ENCODE data around the gene ZNF24. TPM values are rescaled to one million over a fixed set of nuclear protein-coding genes. Genes with fewer than 3 reads are reported as not detected.

ZNF24 gene
- 10 to 100 TPM; 30.5 to 50.7 (median 36.3) TPM for total RNA-seq

GRCh38 chr18:35343936-35344735 is at the start of gene ZNF24:
TSS of gene ZNF24 (minus strand) at chr18:35344420. CDS start at chr18:35340650, 3,770 bp downstream.
- H3K36me3 ChIP-seq = peaks cover 0 to 13% of the 10 kb centered on the region in 2 donors
- intact Hi-C loops (cut with DNase I; ENCODE audit: low total_unique reads) (loop anchor here (1.0 to 10.0 kb wide), 6 partner anchors 53 to 785 kb away; partner anchors contain the start of genes ELP2, INO80C, RMP24 and SLC39A6), in situ Hi-C loops (cut with MboI; ENCODE audit: low sequenced_read_pairs in 4 of 4) (loop anchor here in 3 of 4 donors (5.0 to 10.0 kb wide), 3 partner anchors 49 to 339 kb away; partner anchors contain the start of gene ZSCAN30 (in 2 of the 3))
- TF ChIP-seq CTCF (IDR thresholded peaks at IDR 0.05 in 4 of 5, conservative IDR thresholded peaks at IDR 0.05 in 1 of 5) = no peak
- TF ChIP-seq POLR2A (IDR thresholded peaks at IDR 0.05) = peak; percentile 79 to 83
- peak within 1 kb of the TSS; percentile 99 to 100 (median 99) for H3K27ac ChIP-seq
- DNase-seq = peak; percentile 93 to 94
- H3K27me3 ChIP-seq = no peaks in the 10 kb centered on the region
- ATAC-seq = peak; percentile 95
- H3K4me3 ChIP-seq = peak within 1 kb of the TSS; percentile 67 to 100 (median 92)
- peaks cover 48 to 51% of the 10 kb centered on the region in 2 donors for H3K4me1 ChIP-seq
- H3K9me3 ChIP-seq = no peaks in the 10 kb centered on the region

- TF ChIP-seq POLR2A (IDR thresholded peaks at IDR 0.05) = no peak
- TF ChIP-seq CTCF (IDR thresholded peaks at IDR 0.05 in 4 of 5, conservative IDR thresholded peaks at IDR 0.05 in 1 of 5) = no peak
- no peaks in the 10 kb centered on the region for H3K4me1 ChIP-seq
- H3K9me3 ChIP-seq = no peaks in the 10 kb centered on the region
- DNase-seq = no peak
- H3K27ac ChIP-seq = no peak overlapping the region
- no peaks in the 10 kb centered on the region for H3K27me3 ChIP-seq
- in situ Hi-C loops (cut with MboI; ENCODE audit: low sequenced_read_pairs in 4 of 4) (loop anchor here in 1 of 4 donors (25.0 kb wide), 1 partner anchor 569 kb away; the partner anchor contains the start of gene RMP24), intact Hi-C loops (cut with DNase I; ENCODE audit: low total_unique reads) (no loop called here)
- no peak overlapping the region for H3K4me3 ChIP-seq
- H3K36me3 ChIP-seq = no peaks in the 10 kb centered on the region
- ATAC-seq = no peak
Measured at GRCh38 chr18:35393716-35394115, 49.5 kb upstream of the ZNF24 start.

- Histone ChIP-seq H3K4me3 (no peak overlapping the region), H3K27ac (no peak overlapping the region), H3K9me3 (no peaks in the 10 kb centered on the region), H3K27me3 (no peaks in the 10 kb centered on the region), H3K4me1 (no peaks in the 10 kb centered on the region), H3K36me3 (no peaks in the 10 kb centered on the region)
- DNase-seq = no peak
- in situ Hi-C loops (cut with MboI; ENCODE audit: low sequenced_read_pairs in 4 of 4) (loop anchor here in 1 of 4 donors (25.0 kb wide), 1 partner anchor 570 kb away; the partner anchor contains the start of gene RMP24), intact Hi-C loops (cut with DNase I; ENCODE audit: low total_unique reads) (no loop called here)
- no peak for TF ChIP-seq POLR2A (IDR thresholded peaks at IDR 0.05)
- ATAC-seq = no peak
Measured at GRCh38 chr18:35392375-35392774, 48.2 kb upstream of the ZNF24 start.

- H3K27me3 ChIP-seq = no peaks in the 10 kb centered on the region
- H3K4me1 ChIP-seq = no peaks in the 10 kb centered on the region
- no peaks in the 10 kb centered on the region for H3K36me3 ChIP-seq
- in situ Hi-C loops (cut with MboI; ENCODE audit: low sequenced_read_pairs in 4 of 4) = loop anchor here in 1 of 4 donors (25.0 kb wide), 1 partner anchor 571 kb away; the partner anchor contains the start of gene RMP24
- no peaks in the 10 kb centered on the region for H3K9me3 ChIP-seq
- DNase-seq = no peak
- no peak for ATAC-seq
- TF ChIP-seq POLR2A (IDR thresholded peaks at IDR 0.05) (no peak), CTCF (IDR thresholded peaks at IDR 0.05 in 4 of 5, conservative IDR thresholded peaks at IDR 0.05 in 1 of 5) (no peak)
- intact Hi-C loops (cut with DNase I; ENCODE audit: low total_unique reads) = no loop called here
- H3K27ac ChIP-seq = no peak overlapping the region
- no peak overlapping the region for H3K4me3 ChIP-seq
Measured at GRCh38 chr18:35390951-35391700, 46.9 kb upstream of the ZNF24 start.
